Lower lobe of right lung (tissue), 2 donors: ENCODE results near the gene ATP6V1A. TPM values are rescaled to one million over a fixed set of nuclear protein-coding genes. Genes with fewer than 3 reads are reported as not detected.

Source experiments
- ATAC-seq, 2 donors: fragments of 200-7000 bp; cut with Tn5 transposase; one replicate each; pipeline ENCODE4 v1.9.1; 2020 to 2022; ENCODE audit warnings: mild to moderate bottlenecking in 2 of 2, moderate library complexity in 2 of 2
- DNase-seq: peaks from one replicate; pipeline ENCODE4 v3.0.0-alpha.2; 2020
- H3K27ac ChIP-seq: fragments of 200-600 bp; one replicate; pipeline ENCODE4 v1.8.0; 2022
- H3K27me3 ChIP-seq: fragments of 200-600 bp; one replicate; pipeline ENCODE4 v1.8.0; 2022; ENCODE audit warnings: low read depth
- H3K36me3 ChIP-seq: fragments of 200-600 bp; one replicate; pipeline ENCODE4 v1.8.0; 2022; ENCODE audit warnings: mild to moderate bottlenecking
- H3K4me1 ChIP-seq: fragments of 200-600 bp; one replicate; pipeline ENCODE4 v1.8.0; 2022
- H3K4me3 ChIP-seq: fragments of 200-600 bp; one replicate; pipeline ENCODE4 v1.8.0; 2022; ENCODE audit warnings: mild to moderate bottlenecking
- H3K9me3 ChIP-seq: fragments of 200-600 bp; one replicate; pipeline ENCODE4 v1.8.0; 2022
- intact Hi-C: fragments of 100-400 bp; cut with DNase I; formaldehyde crosslinking; loops from one replicate; pipeline ENCODE4 v1.11.0; 2022
- total RNA-seq: library from RNA; stranded (reverse); fragmentation: NEBNext Ultra II Directional; extraction: Animal tissue kit (Norgen Biotek cat#: 25700); gene quantifications from one replicate; pipeline ENCODE4 v1.2.1, GENCODE V29; 2021
- TF ChIP-seq, protein P1 (sequence below): fragments of 200-600 bp; IDR thresholded peaks from one replicate; pipeline ENCODE4 v1.8.0; 2022; ENCODE audit warnings: antibody characterized with exemption, mild to moderate bottlenecking
- donor health status: DM: no; HTN: yes; CAD: no; lungs with severe emphysema.

The ATP6V1A gene
- total RNA-seq, 1 donor from 2014 or later: 104 TPM

DNA sequence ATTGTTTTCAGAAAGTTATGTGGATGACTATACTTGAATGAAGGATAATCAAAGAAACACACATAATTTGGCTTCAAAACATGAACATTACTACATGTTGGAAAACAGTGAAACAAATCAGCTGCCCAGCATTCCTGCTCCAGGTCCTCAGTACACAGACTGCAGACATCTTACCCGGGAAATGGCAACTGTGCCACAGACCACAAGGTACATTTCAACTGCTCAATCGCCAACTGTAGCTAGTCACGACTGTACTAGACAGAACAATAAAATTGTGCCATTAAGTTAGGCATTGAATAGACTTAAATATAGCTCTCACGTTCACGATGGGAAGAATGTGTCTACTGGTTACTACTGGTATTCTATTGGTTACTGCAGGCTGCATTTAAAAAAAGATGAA, 5.7 kb upstream of the ATP6V1A start:
- no peak for ATAC-seq
- Histone ChIP-seq H3K9me3 (no peaks in the 10 kb centered on the region), H3K4me1 (peaks cover 61% of the 10 kb centered on the region), H3K4me3 (no peak overlapping the region), H3K27me3 (no peaks in the 10 kb centered on the region), H3K36me3 (no peaks in the 10 kb centered on the region), H3K27ac (no peak overlapping the region)
- TF ChIP-seq, protein P1, sequence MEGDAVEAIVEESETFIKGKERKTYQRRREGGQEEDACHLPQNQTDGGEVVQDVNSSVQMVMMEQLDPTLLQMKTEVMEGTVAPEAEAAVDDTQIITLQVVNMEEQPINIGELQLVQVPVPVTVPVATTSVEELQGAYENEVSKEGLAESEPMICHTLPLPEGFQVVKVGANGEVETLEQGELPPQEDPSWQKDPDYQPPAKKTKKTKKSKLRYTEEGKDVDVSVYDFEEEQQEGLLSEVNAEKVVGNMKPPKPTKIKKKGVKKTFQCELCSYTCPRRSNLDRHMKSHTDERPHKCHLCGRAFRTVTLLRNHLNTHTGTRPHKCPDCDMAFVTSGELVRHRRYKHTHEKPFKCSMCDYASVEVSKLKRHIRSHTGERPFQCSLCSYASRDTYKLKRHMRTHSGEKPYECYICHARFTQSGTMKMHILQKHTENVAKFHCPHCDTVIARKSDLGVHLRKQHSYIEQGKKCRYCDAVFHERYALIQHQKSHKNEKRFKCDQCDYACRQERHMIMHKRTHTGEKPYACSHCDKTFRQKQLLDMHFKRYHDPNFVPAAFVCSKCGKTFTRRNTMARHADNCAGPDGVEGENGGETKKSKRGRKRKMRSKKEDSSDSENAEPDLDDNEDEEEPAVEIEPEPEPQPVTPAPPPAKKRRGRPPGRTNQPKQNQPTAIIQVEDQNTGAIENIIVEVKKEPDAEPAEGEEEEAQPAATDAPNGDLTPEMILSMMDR: no peak
- intact Hi-C loops: no loop called here
- no peak for DNase-seq

DNA sequence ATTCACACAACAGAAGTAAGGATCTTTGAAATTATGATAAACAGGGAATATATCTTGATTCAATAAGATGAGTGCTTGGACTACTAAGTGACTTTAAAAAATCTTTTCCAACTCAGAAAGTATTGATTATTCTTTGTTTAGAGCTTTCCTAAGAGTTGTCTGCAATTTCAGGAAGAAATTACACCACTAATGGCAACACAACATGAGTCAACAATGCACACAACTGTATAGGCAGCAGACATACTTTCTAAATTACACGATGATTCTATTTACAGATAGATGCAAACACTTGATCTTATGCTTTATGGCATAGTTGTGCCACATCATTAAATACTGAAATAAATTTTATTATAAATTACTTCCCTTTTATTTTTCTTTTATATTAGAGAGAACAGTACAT, 5.2 kb upstream of the ATP6V1A start:
- ATAC-seq (no peak), DNase-seq (no peak)

DNA sequence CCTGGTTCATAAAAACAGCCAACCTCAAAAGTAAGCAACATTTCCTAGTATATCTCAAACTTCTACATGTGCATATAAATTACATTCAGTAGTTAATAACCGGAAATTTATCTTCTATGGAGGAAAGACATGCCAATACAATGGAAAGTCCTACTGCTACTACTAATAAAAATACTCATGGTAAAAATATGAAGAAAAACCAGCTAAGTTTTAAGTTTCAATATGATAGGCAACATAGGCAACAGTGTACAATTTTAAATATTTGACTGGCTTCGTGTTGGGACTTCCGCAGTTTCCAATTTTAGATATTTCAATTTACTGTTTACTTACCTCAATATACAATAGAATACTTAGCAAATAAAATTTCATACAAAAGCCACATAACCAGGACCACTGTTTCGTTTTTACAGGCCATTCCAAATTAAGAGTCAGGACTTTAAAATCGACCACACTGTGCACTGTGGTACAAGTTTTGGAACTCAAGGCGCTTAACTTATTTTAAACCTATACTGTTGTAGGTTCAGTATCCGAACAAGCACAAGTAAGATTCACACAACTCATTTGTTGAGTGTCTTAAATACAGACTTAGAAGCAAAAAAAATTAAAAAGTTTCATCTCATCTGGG, 3.7 kb upstream of the ATP6V1A start:
- Histone ChIP-seq H3K27ac (no peak overlapping the region), H3K36me3 (no peaks in the 10 kb centered on the region), H3K27me3 (no peaks in the 10 kb centered on the region), H3K4me3 (no peak overlapping the region), H3K4me1 (peaks cover 54% of the 10 kb centered on the region), H3K9me3 (no peaks in the 10 kb centered on the region)
- ATAC-seq: no peak
- TF ChIP-seq, protein P1: no peak
- intact Hi-C loops: no loop called here
- no peak for DNase-seq

More for the DNA sequence above, 5.2 kb upstream of the ATP6V1A start:
- TF ChIP-seq, protein P1: no peak
- Histone ChIP-seq H3K9me3 (no peaks in the 10 kb centered on the region), H3K36me3 (no peaks in the 10 kb centered on the region), H3K27me3 (no peaks in the 10 kb centered on the region), H3K4me3 (no peak overlapping the region), H3K4me1 (peaks cover 57% of the 10 kb centered on the region), H3K27ac (no peak overlapping the region)
- intact Hi-C loops: no loop called here

DNA sequence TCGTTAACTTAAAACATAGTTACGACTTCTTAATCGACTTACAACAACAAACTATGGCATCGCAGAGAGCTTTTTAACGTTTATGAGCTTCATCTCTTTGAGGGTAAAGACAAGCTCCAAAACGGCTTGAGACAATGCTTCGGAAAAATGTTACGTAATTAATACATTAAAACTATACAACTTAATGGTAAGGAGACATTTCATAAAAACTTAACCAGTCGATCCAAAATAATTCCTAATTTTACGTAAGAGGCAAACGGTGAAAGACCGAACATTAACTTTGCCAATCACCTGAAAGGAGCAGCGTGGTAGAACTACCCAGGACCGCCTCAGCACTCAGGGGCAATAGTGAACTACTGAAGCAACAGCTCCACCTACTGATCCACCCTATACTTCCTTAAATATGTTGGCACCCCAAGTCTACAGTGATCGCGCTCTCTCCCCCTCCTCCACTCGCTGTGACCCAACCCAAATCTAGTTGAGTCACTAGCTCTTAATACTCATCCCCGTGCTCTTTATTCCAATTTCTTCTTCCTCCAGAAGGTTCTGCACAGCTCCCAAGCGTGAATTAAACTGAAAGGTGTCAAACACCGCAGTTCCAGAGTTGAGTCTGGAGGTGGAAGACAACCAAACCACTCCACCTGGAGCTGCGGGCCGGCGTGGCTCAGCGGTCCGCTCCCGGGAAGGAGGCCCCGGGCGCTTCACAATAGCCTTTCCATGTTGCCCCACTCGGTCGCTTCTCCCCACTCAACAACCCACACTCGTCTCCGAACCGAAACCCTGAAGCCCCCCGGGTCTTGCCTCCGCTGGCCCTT, 1.7 kb upstream of the ATP6V1A start:
- DNase-seq (peak; percentile 77), ATAC-seq (peak; percentile 80 to 88)
- Histone ChIP-seq H3K4me3 (peak overlapping the region; percentile 83), H3K4me1 (peaks cover 67% of the 10 kb centered on the region), H3K9me3 (no peaks in the 10 kb centered on the region), H3K36me3 (no peaks in the 10 kb centered on the region), H3K27ac (peak overlapping the region; percentile 99), H3K27me3 (no peaks in the 10 kb centered on the region)
- TF ChIP-seq, protein P1: peak; percentile 64
- intact Hi-C loops: no loop called here

DNA sequence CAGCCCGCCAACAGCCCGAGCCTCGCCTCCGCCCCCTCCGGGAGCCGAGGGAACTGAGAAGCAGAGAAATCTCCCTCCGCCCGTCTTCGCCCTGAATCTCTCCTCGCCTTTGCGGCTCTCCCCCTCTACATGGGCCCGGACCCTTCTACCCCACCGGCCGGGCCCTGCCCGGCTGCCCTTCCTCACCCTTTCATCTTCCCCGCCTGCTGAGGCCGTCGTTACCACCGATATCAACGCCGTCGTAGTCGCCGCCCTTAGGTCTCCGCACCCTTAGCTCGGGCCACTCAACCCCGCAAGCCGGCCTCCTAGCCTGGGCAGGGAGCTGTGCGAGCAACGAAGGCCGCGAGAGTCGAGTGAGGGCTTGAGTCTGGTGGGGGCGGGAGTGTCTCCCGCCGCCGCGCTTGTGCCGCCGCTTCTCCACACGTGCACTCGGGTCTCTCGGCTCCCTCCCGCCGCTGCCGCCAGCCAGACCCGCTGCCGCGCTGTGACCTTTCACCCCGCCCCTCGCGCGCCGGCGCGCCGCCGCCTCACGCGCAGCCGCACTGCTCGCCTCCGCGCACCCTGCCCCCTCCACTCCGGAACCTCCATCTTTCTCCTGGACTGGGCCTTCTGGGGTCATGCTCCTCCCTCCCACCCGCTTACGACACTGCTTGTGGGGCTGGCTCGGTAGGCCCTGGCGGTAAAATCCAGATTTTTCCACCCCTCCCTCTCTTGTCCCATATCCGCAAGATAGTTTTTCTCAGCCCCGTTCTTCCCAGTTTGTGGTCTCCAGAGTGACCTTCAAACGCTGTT, 883 bp upstream of the ATP6V1A start, which contains the start of gene NAA50:
Gene NAA50, minus strand, starts transcription at position 494 of the 792 bp plus-strand sequence. Its CDS starts 300 bp downstream, at position 194.
- TF ChIP-seq, protein P1: no peak
- peak within 1 kb of the TSS; percentile 99 for H3K27ac ChIP-seq
- H3K36me3 ChIP-seq: no peaks in the 10 kb centered on the region
- ATAC-seq (peak; percentile 95 to 98), DNase-seq (peak; percentile 94)
- H3K4me3 ChIP-seq: peak within 1 kb of the TSS; percentile 83
- intact Hi-C loops: no loop called here
- no peaks in the 10 kb centered on the region for H3K27me3 ChIP-seq
- H3K9me3 ChIP-seq: no peaks in the 10 kb centered on the region
- peaks cover 62% of the 10 kb centered on the region for H3K4me1 ChIP-seq
